H7 (cell line): Measurements from ENCODE around the gene MICA. TPM values are rescaled to one million over a fixed set of nuclear protein-coding genes. Genes with fewer than 3 reads are reported as not detected.

ENCODE experiments used
- total RNA-seq: library from RNA; depleted of rRNA; stranded (reverse); fragments of >200 nt; shearing (Covaris generic); gene quantifications from 2 replicates; pipeline ENCODE4 v1.2.3, GENCODE V29; 2014; rRNA removed

The MICA gene
- total RNA-seq, 1 experiment from 2014 or later, result 14.7 TPM

Other genes with a start within 250 kb of the MICA start
- gene CCHCR1, start 245.8 kb upstream of the MICA start, total RNA-seq, result 54.0 and 74.8 TPM in 2 replicates
- gene TCF19, start 245.0 kb upstream of the MICA start, total RNA-seq, result 26.8 and 34.3 TPM in 2 replicates
- 4,433 and 5,140 TPM in 2 replicates for gene POU5F1, start 232.9 kb upstream of the MICA start, total RNA-seq
- 33.7 and 34.7 TPM in 2 replicates for gene HLA-C, start 131.5 kb upstream of the MICA start, total RNA-seq
- gene HLA-B, start 46.4 kb upstream of the MICA start, total RNA-seq, result 7.3 and 27.3 TPM in 2 replicates
- gene MICB, start 94.5 kb downstream of the MICA start, total RNA-seq, result 50.3 and 55.4 TPM in 2 replicates
- not detected in 2 replicates for gene MCCD1, start 125.4 kb downstream of the MICA start, total RNA-seq
- 787 and 872 TPM in 2 replicates for gene DDX39B, start 138.4 kb downstream of the MICA start, total RNA-seq
- 3.5 and 7.0 TPM in 2 replicates for gene ATP6V1G2, start 143.0 kb downstream of the MICA start, total RNA-seq
- gene NFKBIL1, start 144.0 kb downstream of the MICA start, total RNA-seq, result 33.2 and 34.2 TPM in 2 replicates
- gene LTA, start 168.7 kb downstream of the MICA start, total RNA-seq, result 0.44 TPM in 1 of 2 replicates, not detected in the other
- not detected in 2 replicates for gene TNF, start 172.0 kb downstream of the MICA start, total RNA-seq
- gene LTB, start 178.8 kb downstream of the MICA start, total RNA-seq, result 0.35 TPM in 1 of 2 replicates, not detected in the other
- gene LST1, start 182.7 kb downstream of the MICA start, total RNA-seq, result not detected in 2 replicates
- gene NCR3, start 189.4 kb downstream of the MICA start, total RNA-seq, result not detected in 2 replicates
- 0.48 and 1.4 TPM in 2 replicates for gene AIF1, start 211.6 kb downstream of the MICA start, total RNA-seq
- 163 and 176 TPM in 2 replicates for gene PRRC2A, start 217.1 kb downstream of the MICA start, total RNA-seq
- 320 and 331 TPM in 2 replicates for gene BAG6, start 249.1 kb downstream of the MICA start, total RNA-seq